Neural cell (in vitro differentiated cells): Measurements from ENCODE around the gene NFASC.

Experiments used
- EP300 ChIP-seq: fragments of 450-650 bp; conservative IDR thresholded peaks from 2 replicates; pipeline ENCODE4 v1.6.1; 2014; ENCODE audit warnings: antibody characterized with exemption, mild to moderate bottlenecking, moderate library complexity; ENCODE audit not compliant: poor library complexity, severe bottlenecking
- EZH2 ChIP-seq: fragments of 200-600, 300-800 bp; shearing (Covaris generic), sonication (generic); IDR thresholded peaks from 2 replicates; pipeline ENCODE4 v1.6.1; 2014; ENCODE audit warnings: antibody characterized with exemption, low read length, borderline replicate concordance, mild to moderate bottlenecking; ENCODE audit not compliant: insufficient read depth, poor library complexity, severe bottlenecking
- MXI1 ChIP-seq: fragments of 450-650 bp; conservative IDR thresholded peaks from 2 replicates; pipeline ENCODE4 v1.6.1; 2014; ENCODE audit warnings: antibody characterized with exemption, mild to moderate bottlenecking; ENCODE audit not compliant: poor library complexity, severe bottlenecking
- POLR2AphosphoS5 ChIP-seq: IDR thresholded peaks from 2 replicates; pipeline ENCODE4 v1.6.1; 2012
- RAD21 ChIP-seq: fragments of 450-650 bp; conservative IDR thresholded peaks from 2 replicates; pipeline ENCODE4 v1.6.1; 2014; ENCODE audit warnings: antibody characterized with exemption, mild to moderate bottlenecking, moderate library complexity
- SMC3 ChIP-seq: fragments of 450-650 bp; conservative IDR thresholded peaks from 2 replicates; pipeline ENCODE4 v1.6.1; 2014; ENCODE audit warnings: antibody characterized with exemption, mild to moderate bottlenecking, moderate library complexity; ENCODE audit not compliant: poor library complexity
- TAF1 ChIP-seq: IDR thresholded peaks from 2 replicates; pipeline ENCODE4 v1.6.1; 2012; ENCODE audit warnings: low read depth
- TF ChIP-seq, protein P1 (sequence below): fragments of 450-650 bp; IDR thresholded peaks from 2 replicates; pipeline ENCODE4 v1.5.1; 2014; ENCODE audit warnings: antibody characterized with exemption, mild to moderate bottlenecking, moderate library complexity; ENCODE audit not compliant: poor library complexity, severe bottlenecking
- TF ChIP-seq, protein P2 (sequence below): IDR thresholded peaks from 2 replicates; pipeline ENCODE4 v1.6.1; 2012; ENCODE audit warnings: borderline replicate concordance

DNA sequence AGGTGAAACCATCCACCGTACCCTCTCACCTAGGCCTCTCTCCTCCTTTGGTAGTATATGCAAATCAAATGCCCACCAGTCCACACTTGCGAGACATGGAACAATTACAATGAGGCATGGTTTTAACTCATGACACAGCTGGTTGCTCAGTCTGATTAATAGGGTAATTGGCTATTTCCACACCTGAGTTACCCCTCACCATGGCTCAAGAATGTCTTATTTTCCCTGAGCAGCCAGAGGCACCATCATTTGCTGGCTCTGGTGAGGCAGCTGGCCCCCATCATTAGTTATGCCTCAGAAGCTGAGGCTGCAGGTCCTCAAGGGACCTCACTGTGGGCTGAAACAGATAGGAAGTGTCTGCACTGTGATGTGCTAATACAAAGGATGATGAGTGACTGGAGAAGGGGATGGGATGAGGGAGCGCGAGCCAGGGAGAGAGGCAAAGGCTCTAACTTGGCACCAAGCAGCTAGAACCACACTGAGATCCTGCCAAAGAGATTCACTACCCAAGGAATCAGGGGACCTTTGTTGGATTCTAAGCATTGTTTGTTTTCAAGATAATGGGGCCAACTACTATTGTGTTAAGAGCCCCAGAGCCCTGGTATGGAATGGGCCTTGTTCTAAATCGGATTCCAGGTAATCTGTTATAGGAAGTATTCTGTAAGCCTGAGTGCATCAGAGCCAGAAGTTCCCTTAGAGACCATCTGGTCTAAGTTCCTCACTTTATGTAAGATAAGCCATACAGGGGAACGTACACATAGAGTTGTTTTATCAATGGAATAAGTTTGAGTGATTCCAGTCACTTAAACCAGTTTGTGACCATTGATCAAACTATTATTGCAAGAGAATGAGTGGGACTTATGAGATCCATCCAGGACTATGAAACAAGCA is 92.3 kb downstream of the NFASC start:
- TF ChIP-seq, protein P1, sequence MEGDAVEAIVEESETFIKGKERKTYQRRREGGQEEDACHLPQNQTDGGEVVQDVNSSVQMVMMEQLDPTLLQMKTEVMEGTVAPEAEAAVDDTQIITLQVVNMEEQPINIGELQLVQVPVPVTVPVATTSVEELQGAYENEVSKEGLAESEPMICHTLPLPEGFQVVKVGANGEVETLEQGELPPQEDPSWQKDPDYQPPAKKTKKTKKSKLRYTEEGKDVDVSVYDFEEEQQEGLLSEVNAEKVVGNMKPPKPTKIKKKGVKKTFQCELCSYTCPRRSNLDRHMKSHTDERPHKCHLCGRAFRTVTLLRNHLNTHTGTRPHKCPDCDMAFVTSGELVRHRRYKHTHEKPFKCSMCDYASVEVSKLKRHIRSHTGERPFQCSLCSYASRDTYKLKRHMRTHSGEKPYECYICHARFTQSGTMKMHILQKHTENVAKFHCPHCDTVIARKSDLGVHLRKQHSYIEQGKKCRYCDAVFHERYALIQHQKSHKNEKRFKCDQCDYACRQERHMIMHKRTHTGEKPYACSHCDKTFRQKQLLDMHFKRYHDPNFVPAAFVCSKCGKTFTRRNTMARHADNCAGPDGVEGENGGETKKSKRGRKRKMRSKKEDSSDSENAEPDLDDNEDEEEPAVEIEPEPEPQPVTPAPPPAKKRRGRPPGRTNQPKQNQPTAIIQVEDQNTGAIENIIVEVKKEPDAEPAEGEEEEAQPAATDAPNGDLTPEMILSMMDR: no peak
- TF ChIP-seq EZH2 (no peak), MXI1 (no peak), EP300 (no peak), TAF1 (no peak), POLR2AphosphoS5 (no peak), RAD21 (no peak), SMC3 (no peak)
- TF ChIP-seq, protein P2, sequence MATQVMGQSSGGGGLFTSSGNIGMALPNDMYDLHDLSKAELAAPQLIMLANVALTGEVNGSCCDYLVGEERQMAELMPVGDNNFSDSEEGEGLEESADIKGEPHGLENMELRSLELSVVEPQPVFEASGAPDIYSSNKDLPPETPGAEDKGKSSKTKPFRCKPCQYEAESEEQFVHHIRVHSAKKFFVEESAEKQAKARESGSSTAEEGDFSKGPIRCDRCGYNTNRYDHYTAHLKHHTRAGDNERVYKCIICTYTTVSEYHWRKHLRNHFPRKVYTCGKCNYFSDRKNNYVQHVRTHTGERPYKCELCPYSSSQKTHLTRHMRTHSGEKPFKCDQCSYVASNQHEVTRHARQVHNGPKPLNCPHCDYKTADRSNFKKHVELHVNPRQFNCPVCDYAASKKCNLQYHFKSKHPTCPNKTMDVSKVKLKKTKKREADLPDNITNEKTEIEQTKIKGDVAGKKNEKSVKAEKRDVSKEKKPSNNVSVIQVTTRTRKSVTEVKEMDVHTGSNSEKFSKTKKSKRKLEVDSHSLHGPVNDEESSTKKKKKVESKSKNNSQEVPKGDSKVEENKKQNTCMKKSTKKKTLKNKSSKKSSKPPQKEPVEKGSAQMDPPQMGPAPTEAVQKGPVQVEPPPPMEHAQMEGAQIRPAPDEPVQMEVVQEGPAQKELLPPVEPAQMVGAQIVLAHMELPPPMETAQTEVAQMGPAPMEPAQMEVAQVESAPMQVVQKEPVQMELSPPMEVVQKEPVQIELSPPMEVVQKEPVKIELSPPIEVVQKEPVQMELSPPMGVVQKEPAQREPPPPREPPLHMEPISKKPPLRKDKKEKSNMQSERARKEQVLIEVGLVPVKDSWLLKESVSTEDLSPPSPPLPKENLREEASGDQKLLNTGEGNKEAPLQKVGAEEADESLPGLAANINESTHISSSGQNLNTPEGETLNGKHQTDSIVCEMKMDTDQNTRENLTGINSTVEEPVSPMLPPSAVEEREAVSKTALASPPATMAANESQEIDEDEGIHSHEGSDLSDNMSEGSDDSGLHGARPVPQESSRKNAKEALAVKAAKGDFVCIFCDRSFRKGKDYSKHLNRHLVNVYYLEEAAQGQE: no peak
